Mesendoderm (in vitro differentiated cells): Measurements from ENCODE around the gene TACO1.

Source experiments
- DNase-seq: peaks from one replicate; pipeline ENCODE4 v3.0.0; 2013
- H2AK5ac ChIP-seq: 2 replicates; pipeline ENCODE4 v1.6.1; 2013; ENCODE audit warnings: low read length, inconsistent platforms
- H2BK120ac ChIP-seq: 2 replicates; pipeline ENCODE4 v1.6.1; 2013; ENCODE audit warnings: low read depth, mild to moderate bottlenecking, low read length, moderate library complexity, mixed read lengths
- H2BK15ac ChIP-seq: replicated peaks from 2 replicates; pipeline ENCODE4 v1.6.1; 2013; ENCODE audit warnings: low read depth, mild to moderate bottlenecking, moderate library complexity
- H2BK5ac ChIP-seq: 2 replicates; pipeline ENCODE4 v1.6.1; 2013; ENCODE audit warnings: low read length, inconsistent platforms
- H3K18ac ChIP-seq: 2 replicates; pipeline ENCODE4 v1.6.1; 2013; ENCODE audit warnings: mild to moderate bottlenecking, low read length, mixed read lengths
- H3K23ac ChIP-seq: one replicate; pipeline ENCODE4 v1.6.1; 2013; ENCODE audit warnings: low read length
- H3K27ac ChIP-seq: 2 replicates; pipeline ENCODE4 v1.5.1; 2013; ENCODE audit warnings: low read depth, mild to moderate bottlenecking, inconsistent platforms, low read length, moderate library complexity
- H3K27me3 ChIP-seq: 2 replicates; pipeline ENCODE4 v1.6.1; 2013; ENCODE audit warnings: low read length, control low read depth, mild to moderate bottlenecking, inconsistent platforms; ENCODE audit not compliant: insufficient read depth, poor library complexity
- H3K36me3 ChIP-seq: 2 replicates; pipeline ENCODE4 v1.6.1; 2013; ENCODE audit warnings: low read length, inconsistent platforms; ENCODE audit not compliant: control insufficient read depth, insufficient read depth
- H3K4ac ChIP-seq: one replicate; pipeline ENCODE4 v1.6.1; 2013; ENCODE audit warnings: low read depth, mild to moderate bottlenecking, low read length, moderate library complexity
- H3K4me1 ChIP-seq: 2 replicates; pipeline ENCODE4 v1.6.1; 2013; ENCODE audit warnings: low read depth, low read length, inconsistent platforms; ENCODE audit not compliant: control insufficient read depth
- H3K4me2 ChIP-seq: 2 replicates; pipeline ENCODE4 v1.6.1; 2013; ENCODE audit warnings: low read length
- H3K4me3 ChIP-seq: 2 replicates; pipeline ENCODE4 v1.5.1; 2013; ENCODE audit warnings: mild to moderate bottlenecking, low read length
- H3K56ac ChIP-seq: one replicate; pipeline ENCODE4 v1.6.1; 2013; ENCODE audit warnings: low read length
- H3K79me1 ChIP-seq: 2 replicates; pipeline ENCODE4 v1.6.1; 2013; ENCODE audit warnings: low read length, inconsistent platforms
- H3K79me2 ChIP-seq: 2 replicates; pipeline ENCODE4 v1.6.1; 2013; ENCODE audit warnings: mild to moderate bottlenecking, low read length; ENCODE audit not compliant: control insufficient read depth, insufficient read depth
- H3K9ac ChIP-seq: 2 replicates; pipeline ENCODE4 v1.6.1; 2013; ENCODE audit warnings: low read length, inconsistent platforms
- H4K5ac ChIP-seq: one replicate; pipeline ENCODE4 v1.6.1; 2013; ENCODE audit warnings: low read length
- H4K8ac ChIP-seq: one replicate; pipeline ENCODE4 v1.6.1; 2013; ENCODE audit warnings: low read depth, mild to moderate bottlenecking, control low read depth, low read length, moderate library complexity
- WGBS: extraction: QIAGEN DNeasy Blood & Tissue Kit; methylation state at CpG from one replicate; pipeline ENCODE4 v1.1.7; 2013; ENCODE audit warnings: low lambda C conversion rate, missing lambda C conversion rate; ENCODE audit not compliant: insufficient coverage; ENCODE audit errors: extremely low coverage; 5-methylcytosine and 5-hydroxymethylcytosine counted together

Gene TACO1

DNA sequence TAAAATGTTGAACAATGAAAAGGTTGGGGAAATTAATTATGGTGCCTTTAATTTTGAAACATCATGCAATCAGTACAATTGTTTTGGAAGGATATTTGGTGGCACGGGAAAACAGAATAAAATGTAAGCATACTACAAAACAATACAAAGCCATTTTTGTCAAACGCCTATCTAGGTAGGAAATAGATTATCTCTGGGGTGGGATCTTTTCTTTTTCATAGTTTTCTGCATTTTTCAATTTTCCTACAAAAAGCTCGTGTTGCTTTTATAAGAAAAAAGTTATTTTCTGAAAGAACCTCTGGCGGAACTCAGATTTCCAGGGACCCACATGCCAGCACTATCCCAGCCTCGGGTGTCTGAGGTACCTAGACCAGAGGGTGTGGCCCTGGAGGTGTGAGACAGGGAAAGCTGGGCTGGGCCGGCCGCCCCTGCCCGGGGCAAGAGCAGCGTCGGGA lies 20.6 kb downstream of the TACO1 start:
- H3K27ac ChIP-seq = peak overlapping the region; percentile 97
- no peak overlapping the region for H3K4me3 ChIP-seq
- H2BK5ac ChIP-seq = peak overlapping the region; percentile 82
- peak overlapping the region; percentile 49 for H3K4me2 ChIP-seq
- peak overlapping the region; percentile 82 for H3K9ac ChIP-seq
- no peak overlapping the region for H4K5ac ChIP-seq
- WGBS = no CpG with 5 or more reads among the region's 10 CpGs
- H2BK15ac ChIP-seq = no peak overlapping the region
- H3K23ac ChIP-seq = no peak overlapping the region
- no peak overlapping the region for H2AK5ac ChIP-seq
- H3K79me2 ChIP-seq = peaks cover 15% of the 10 kb centered on the region
- H3K4ac ChIP-seq = peak overlapping the region; percentile 1
- H3K18ac ChIP-seq = peak overlapping the region; percentile 24
- DNase-seq = peak; percentile 95
- peaks cover 10% of the 10 kb centered on the region for H3K79me1 ChIP-seq
- no peaks in the 10 kb centered on the region for H3K27me3 ChIP-seq
- H3K4me1 ChIP-seq = no peaks in the 10 kb centered on the region
- H4K8ac ChIP-seq = no peak overlapping the region
- H3K56ac ChIP-seq = peak overlapping the region; percentile 88
- H3K36me3 ChIP-seq = no peaks in the 10 kb centered on the region
- no peak overlapping the region for H2BK120ac ChIP-seq

DNA sequence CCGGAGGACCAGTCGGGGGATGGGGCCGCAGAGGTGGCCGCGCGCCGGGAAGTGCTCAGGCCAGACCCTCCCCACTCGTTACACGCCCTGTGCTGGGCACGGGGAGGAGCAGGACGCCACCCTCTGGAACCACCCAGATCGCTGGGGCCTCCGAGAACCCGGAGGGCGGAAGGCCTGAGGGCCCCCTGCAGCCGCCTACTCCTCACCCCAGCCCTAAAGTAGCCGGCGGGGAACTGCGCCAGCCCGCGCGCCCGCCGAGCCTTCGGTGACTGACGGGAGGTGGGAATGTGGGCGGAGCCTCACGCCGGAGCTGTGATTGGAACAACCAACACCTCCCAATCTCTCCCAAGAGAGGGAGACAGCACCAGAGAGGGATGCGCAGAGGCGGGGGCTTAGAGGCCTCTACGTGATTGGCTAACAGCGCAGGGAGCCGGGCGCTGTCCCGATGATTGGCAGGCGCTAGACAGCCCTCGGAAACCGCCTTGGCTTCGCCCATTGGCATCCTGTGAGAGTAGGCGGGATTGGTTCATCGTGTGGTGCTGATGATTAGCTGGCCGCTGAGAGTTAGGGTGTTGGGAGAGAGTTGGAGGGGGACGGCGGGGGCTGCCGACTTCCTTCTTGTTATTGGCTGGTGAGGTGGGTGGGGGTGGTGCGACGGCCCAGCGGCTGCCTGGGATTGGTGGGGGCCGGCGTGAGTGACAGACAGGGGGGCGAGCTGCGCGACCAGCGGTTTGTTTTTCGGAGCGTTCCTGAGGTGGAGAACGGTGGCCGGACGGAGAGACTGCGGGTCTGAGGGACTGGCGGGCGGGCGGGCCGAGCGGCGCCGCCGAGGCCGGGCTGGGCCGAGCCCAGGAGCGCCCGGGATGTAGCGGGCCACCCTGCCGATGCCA lies 21.2 kb downstream of the TACO1 start, which contains the start of gene MAP3K3:
Gene MAP3K3, plus strand, starts transcription at position 734 of the 890 bp plus-strand sequence. CDS start 343 bp downstream, outside the sequence.
- no CpG with 5 or more reads among the region's 75 CpGs for WGBS
- peak within 1 kb of the TSS; percentile 6 for H3K4ac ChIP-seq
- peak within 1 kb of the TSS; percentile 88 for H3K56ac ChIP-seq
- peaks cover 2% of the 10 kb centered on the region for H3K4me1 ChIP-seq
- no peak within 1 kb of the TSS for H3K23ac ChIP-seq
- no peak within 1 kb of the TSS for H2BK120ac ChIP-seq
- H3K79me2 ChIP-seq = peaks cover 18% of the 10 kb centered on the region
- H3K79me1 ChIP-seq = peaks cover 11% of the 10 kb centered on the region
- H3K36me3 ChIP-seq = no peaks in the 10 kb centered on the region
- H4K5ac ChIP-seq = no peak within 1 kb of the TSS
- peak within 1 kb of the TSS; percentile 51 for H3K4me2 ChIP-seq
- H3K27me3 ChIP-seq = no peaks in the 10 kb centered on the region
- H3K9ac ChIP-seq = peak within 1 kb of the TSS; percentile 82
- peak within 1 kb of the TSS; percentile 82 for H2BK5ac ChIP-seq
- no peak within 1 kb of the TSS for H2BK15ac ChIP-seq
- no peak within 1 kb of the TSS for H2AK5ac ChIP-seq
- peak within 1 kb of the TSS; percentile 96 for H3K18ac ChIP-seq
- H4K8ac ChIP-seq = no peak within 1 kb of the TSS
- peak within 1 kb of the TSS; percentile 49 for H3K4me3 ChIP-seq
- peak within 1 kb of the TSS; percentile 97 for H3K27ac ChIP-seq
- DNase-seq = peak; percentile 100

DNA sequence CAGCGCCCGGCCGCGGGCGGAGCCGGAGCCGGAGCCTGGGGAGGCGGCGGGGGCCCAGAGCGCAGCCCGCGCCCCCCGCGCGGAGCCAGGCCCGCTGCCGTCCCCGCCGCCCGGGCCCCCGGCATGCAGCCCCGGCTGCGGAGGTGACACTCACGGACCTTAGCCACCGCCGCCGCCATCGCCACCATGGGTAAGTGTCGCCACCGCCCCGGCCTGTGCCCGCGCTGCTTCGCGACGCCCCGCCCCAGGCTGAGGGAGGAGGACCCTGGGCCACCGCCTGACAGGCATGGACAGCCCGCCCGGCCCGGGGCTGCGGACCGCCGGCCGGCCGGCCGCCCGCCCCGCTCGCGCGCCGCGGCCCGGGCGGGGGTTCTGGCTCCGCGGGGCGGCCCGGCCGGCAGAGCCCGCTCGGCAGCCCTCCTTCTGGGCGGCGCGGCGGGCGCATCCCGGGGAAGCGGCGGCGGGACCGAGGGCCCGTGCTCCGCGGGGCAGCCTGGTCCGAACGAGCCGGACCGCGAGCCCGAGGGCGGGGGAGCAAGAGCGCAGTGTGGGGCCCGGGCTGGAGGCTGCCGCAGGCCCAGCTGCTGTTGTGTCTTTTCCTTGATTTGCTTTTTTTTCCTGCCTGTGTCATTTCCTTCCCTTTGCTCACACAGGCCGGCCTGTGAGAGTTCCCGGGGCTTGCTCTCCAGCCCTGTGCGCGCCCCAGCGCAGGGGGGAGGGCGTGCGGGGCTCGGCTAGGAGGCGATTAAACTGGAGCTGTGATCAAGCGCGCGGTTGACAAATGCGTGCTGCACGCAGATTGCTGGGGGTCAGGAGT lies 22.1 kb downstream of the TACO1 start:
- Histone ChIP-seq H3K18ac (peak overlapping the region; percentile 96), H3K4me1 (peaks cover 3% of the 10 kb centered on the region), H3K4me3 (peak overlapping the region; percentile 49), H3K23ac (no peak overlapping the region), H3K4me2 (peak overlapping the region; percentile 51), H4K8ac (no peak overlapping the region), H3K27me3 (no peaks in the 10 kb centered on the region), H3K4ac (peak overlapping the region; percentile 6), H4K5ac (no peak overlapping the region), H2AK5ac (no peak overlapping the region), H3K79me1 (peaks cover 12% of the 10 kb centered on the region), H3K9ac (peak overlapping the region; percentile 76), H3K79me2 (peaks cover 18% of the 10 kb centered on the region), H3K36me3 (no peaks in the 10 kb centered on the region), H3K27ac (peak overlapping the region; percentile 94), H2BK120ac (no peak overlapping the region), H2BK15ac (no peak overlapping the region), H3K56ac (peak overlapping the region; percentile 59), H2BK5ac (no peak overlapping the region)
- peak; percentile 83 for DNase-seq
- no CpG with 5 or more reads among the region's 100 CpGs for WGBS

DNA sequence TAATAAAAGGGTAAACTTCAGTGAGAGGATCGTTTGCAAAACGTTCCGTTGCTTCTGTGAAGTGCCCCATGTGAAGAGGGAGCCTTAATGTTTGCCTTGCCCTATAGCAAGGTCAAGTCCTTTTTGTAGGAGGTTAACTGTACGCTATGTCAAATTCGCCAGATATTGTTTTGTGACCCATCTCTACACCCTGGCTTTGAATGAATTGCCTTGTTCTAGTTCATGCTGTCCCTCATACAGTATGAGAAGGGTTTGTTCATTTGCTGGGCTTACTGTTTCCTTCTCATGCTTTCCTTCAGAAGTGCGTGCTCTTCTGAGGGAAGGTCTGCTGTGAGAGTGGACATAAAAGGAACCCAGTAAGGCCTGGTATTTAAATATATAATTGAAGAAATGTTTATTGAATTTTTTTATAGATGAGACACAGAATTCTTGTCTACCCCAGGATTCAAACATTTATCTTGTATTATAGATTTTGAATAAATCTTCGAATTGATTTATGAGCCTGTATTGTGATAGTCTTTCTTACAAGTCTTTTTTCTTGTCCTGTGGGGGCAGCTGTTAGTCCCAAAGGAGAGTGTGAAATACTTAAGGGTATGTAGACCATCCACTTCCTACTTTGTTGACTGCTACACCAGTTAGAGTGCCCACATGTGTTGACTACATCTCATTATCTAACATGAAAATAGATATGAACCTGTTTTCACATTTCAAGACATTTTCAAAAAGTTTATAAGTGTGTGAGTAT lies 23.3 kb downstream of the TACO1 start:
- Histone ChIP-seq H3K9ac (peak overlapping the region; percentile 57), H2BK15ac (no peak overlapping the region), H3K27me3 (no peaks in the 10 kb centered on the region), H2BK120ac (no peak overlapping the region), H3K27ac (no peak overlapping the region), H3K36me3 (no peaks in the 10 kb centered on the region), H4K5ac (no peak overlapping the region), H2BK5ac (no peak overlapping the region), H4K8ac (no peak overlapping the region), H2AK5ac (no peak overlapping the region), H3K79me1 (peaks cover 12% of the 10 kb centered on the region), H3K4ac (no peak overlapping the region), H3K4me3 (no peak overlapping the region), H3K4me1 (peaks cover 3% of the 10 kb centered on the region), H3K56ac (peak overlapping the region; percentile 56), H3K23ac (no peak overlapping the region), H3K4me2 (peak overlapping the region; percentile 29), H3K79me2 (peaks cover 18% of the 10 kb centered on the region), H3K18ac (no peak overlapping the region)
- peak; percentile 26 for DNase-seq
- WGBS = no CpG with 5 or more reads among the region's 7 CpGs

DNA sequence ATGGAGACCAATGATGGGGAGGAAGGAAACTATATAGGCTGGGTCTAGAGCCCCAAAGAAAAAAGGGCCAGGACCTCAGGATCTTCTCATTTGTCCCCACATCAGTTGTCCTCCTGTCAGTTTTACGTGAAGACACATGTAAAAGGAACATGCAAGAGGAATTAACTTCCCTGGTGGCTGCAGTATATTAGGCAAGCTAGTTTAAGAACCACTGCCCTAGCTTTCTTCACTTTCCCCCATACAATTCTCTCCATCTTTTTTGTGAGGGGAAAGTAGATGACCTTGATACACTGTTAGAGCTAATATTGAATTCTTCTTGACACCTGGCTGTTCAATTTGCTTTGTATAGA lies 23.8 kb downstream of the TACO1 start:
- peaks cover 18% of the 10 kb centered on the region for H3K79me2 ChIP-seq
- H3K18ac ChIP-seq = no peak overlapping the region
- no CpG with 5 or more reads among the region's 1 CpG for WGBS
- peaks cover 3% of the 10 kb centered on the region for H3K4me1 ChIP-seq
- H3K56ac ChIP-seq = no peak overlapping the region
- no peak overlapping the region for H4K5ac ChIP-seq
- no peak overlapping the region for H2AK5ac ChIP-seq
- no peak for DNase-seq
- H3K4ac ChIP-seq = no peak overlapping the region
- no peaks in the 10 kb centered on the region for H3K36me3 ChIP-seq
- H4K8ac ChIP-seq = no peak overlapping the region
- H3K27ac ChIP-seq = no peak overlapping the region
- no peak overlapping the region for H3K4me3 ChIP-seq
- no peak overlapping the region for H3K23ac ChIP-seq
- peaks cover 12% of the 10 kb centered on the region for H3K79me1 ChIP-seq
- H2BK15ac ChIP-seq = no peak overlapping the region
- no peak overlapping the region for H3K4me2 ChIP-seq
- H3K9ac ChIP-seq = no peak overlapping the region
- H2BK120ac ChIP-seq = no peak overlapping the region
- no peak overlapping the region for H2BK5ac ChIP-seq
- no peaks in the 10 kb centered on the region for H3K27me3 ChIP-seq
